ENCODE data around the gene TMEM178B.

- TF ChIP-seq, protein P1, sequence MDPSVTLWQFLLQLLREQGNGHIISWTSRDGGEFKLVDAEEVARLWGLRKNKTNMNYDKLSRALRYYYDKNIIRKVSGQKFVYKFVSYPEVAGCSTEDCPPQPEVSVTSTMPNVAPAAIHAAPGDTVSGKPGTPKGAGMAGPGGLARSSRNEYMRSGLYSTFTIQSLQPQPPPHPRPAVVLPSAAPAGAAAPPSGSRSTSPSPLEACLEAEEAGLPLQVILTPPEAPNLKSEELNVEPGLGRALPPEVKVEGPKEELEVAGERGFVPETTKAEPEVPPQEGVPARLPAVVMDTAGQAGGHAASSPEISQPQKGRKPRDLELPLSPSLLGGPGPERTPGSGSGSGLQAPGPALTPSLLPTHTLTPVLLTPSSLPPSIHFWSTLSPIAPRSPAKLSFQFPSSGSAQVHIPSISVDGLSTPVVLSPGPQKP (IDR thresholded peaks at IDR 0.05; ENCODE audit: low read depth, low read length) = no peak
- TF ChIP-seq, protein P2, sequence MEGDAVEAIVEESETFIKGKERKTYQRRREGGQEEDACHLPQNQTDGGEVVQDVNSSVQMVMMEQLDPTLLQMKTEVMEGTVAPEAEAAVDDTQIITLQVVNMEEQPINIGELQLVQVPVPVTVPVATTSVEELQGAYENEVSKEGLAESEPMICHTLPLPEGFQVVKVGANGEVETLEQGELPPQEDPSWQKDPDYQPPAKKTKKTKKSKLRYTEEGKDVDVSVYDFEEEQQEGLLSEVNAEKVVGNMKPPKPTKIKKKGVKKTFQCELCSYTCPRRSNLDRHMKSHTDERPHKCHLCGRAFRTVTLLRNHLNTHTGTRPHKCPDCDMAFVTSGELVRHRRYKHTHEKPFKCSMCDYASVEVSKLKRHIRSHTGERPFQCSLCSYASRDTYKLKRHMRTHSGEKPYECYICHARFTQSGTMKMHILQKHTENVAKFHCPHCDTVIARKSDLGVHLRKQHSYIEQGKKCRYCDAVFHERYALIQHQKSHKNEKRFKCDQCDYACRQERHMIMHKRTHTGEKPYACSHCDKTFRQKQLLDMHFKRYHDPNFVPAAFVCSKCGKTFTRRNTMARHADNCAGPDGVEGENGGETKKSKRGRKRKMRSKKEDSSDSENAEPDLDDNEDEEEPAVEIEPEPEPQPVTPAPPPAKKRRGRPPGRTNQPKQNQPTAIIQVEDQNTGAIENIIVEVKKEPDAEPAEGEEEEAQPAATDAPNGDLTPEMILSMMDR (IDR thresholded peaks at IDR 0.05 in 2 of 3, conservative IDR thresholded peaks at IDR 0.05 in 1 of 3; ENCODE audit: control insufficient read depth in 2 of 3, extremely low read depth in 1 of 3, insufficient read depth in 1 of 3, low read depth in 3 of 3, low read length in 3 of 3) = no peak
- TF ChIP-seq SPI1 (IDR thresholded peaks at IDR 0.05; ENCODE audit: borderline replicate concordance, insufficient read depth, low read depth, low read length) = no peak
- TF ChIP-seq SIN3A (IDR thresholded peaks at IDR 0.05; ENCODE audit: low read depth, low read length) = no peak
- no peak for TF ChIP-seq ATF3 (IDR thresholded peaks at IDR 0.05; ENCODE audit: borderline replicate concordance, extremely low read depth, low read depth, low read length)
- TF ChIP-seq CREM (IDR thresholded peaks at IDR 0.05; ENCODE audit: low read depth) = no peak
- TF ChIP-seq, protein P3, sequence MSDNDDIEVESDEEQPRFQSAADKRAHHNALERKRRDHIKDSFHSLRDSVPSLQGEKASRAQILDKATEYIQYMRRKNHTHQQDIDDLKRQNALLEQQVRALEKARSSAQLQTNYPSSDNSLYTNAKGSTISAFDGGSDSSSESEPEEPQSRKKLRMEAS (IDR thresholded peaks at IDR 0.05; ENCODE audit: low read depth, low read length) = no peak
- TF ChIP-seq POLR2A (IDR thresholded peaks at IDR 0.05; ENCODE audit: low read depth, low read length) = no peak
- TF ChIP-seq NBN (IDR thresholded peaks at IDR 0.05) = no peak
- no peak for TF ChIP-seq SKIL (IDR thresholded peaks at IDR 0.05; ENCODE audit: low read depth, poor library complexity, severe bottlenecking)
- no peak for TF ChIP-seq TAF1 (IDR thresholded peaks at IDR 0.05; ENCODE audit: borderline replicate concordance, low read depth, low read length)
Observed at GRCh38 chr7:141390339-141390738, 316.5 kb downstream of the TMEM178B start.

Data from GM12878 (cell line).